SK-N-SH treated with all-trans-retinoic acid at 6 μM for 48 hours (cell line): ENCODE data around the gene EIF2S1.

Experiments
- POU6F1 ChIP-seq: fragments of 250-450 bp; sonication (Bioruptor Pico); IDR thresholded peaks from 2 replicates; pipeline ENCODE4 v1.8.0; 2021; ENCODE audit warnings: low read depth, mild to moderate bottlenecking, moderate library complexity, borderline replicate concordance
- RARB ChIP-seq: fragments of 250-450 bp; sonication (Bioruptor Pico); IDR thresholded peaks from 2 replicates; pipeline ENCODE4 v1.8.0; 2021; ENCODE audit warnings: mild to moderate bottlenecking, moderate library complexity
- TSHZ2 ChIP-seq: fragments of 250-450 bp; sonication (Bioruptor Pico); IDR thresholded peaks from 2 replicates; pipeline ENCODE4 v1.5.0; 2020; ENCODE audit warnings: mild to moderate bottlenecking, moderate library complexity

GRCh38 chr14:67405771-67406170 lies 45.6 kb downstream of the EIF2S1 start:
- TF ChIP-seq TSHZ2 (CRISPR knock-in tag) (no peak), RARB (CRISPR knock-in tag) (no peak), POU6F1 (CRISPR knock-in tag) (no peak)
